Coronary artery (tissue), 2 donors: Measurements from ENCODE around the gene OR4D11.

ENCODE experiments used
- DNase-seq: peaks from one replicate; pipeline ENCODE4 v3.0.0-alpha.2; 2017; ENCODE audit warnings: low spot score
- H3K27ac ChIP-seq, 2 donors: fragments of 200-600 bp; sonication (generic); one replicate each; pipeline ENCODE4 v1.5.1; 2016 to 2019
- H3K4me3 ChIP-seq: fragments of 200-600 bp; sonication (generic); 2 replicates; pipeline ENCODE4 v1.5.1; 2016; ENCODE audit warnings: mild to moderate bottlenecking, moderate library complexity
- CTCF ChIP-seq: fragments of 200-600 bp; sonication (generic); IDR thresholded peaks from one replicate; pipeline ENCODE4 v1.5.1; 2019; ENCODE audit warnings: antibody characterized with exemption

OR4D11 gene

DNA sequence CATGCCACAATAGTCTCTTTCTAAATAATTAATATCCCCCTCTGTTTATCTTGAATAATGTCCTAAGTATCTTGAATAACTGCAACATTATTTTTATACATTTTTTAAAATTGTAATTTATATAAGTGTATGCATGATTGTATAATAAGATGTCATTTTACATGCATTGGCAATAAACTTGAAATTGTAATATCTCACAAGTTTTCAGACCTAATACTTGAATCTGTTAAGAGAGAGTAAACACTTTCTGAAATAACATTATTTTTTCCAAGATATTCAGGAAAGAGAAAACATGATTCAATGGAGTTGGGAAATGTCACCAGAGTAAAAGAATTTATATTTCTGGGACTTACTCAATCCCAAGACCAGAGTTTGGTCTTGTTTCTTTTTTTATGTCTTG, at the start of gene OR4D11:
TSS of gene OR4D11 (plus strand) at position 301 of the 400 bp plus-strand sequence. CDS start at position 301, 0 bp downstream.
- Histone ChIP-seq H3K27ac (no peak within 1 kb of the TSS), H3K4me3 (no peak within 1 kb of the TSS)
- TF ChIP-seq CTCF, result no peak
- no peak for DNase-seq

DNA sequence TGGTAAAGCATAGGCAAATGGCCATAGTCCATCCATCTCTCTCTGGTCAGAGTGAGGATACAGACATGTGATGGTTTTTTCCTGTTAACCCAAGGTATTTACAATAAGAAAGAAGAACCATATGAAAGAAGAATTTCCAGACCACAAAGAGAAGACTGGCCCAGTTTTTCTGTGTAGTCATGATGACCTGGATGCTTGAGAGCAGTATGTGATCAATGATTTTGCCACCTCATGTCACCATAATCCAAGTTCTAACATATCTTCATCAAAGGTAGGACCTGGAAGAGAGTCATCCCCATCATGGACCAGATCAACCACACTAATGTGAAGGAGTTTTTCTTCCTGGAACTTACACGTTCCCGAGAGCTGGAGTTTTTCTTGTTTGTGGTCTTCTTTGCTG, 46.7 kb upstream of the OR4D11 start, which contains the start of gene OR4D6:
TSS of gene OR4D6 (plus strand) at position 301 of the 400 bp plus-strand sequence. CDS start at position 301, 0 bp downstream.
- H3K4me3 ChIP-seq, result no peak within 1 kb of the TSS
- H3K27ac ChIP-seq, result no peak within 1 kb of the TSS

GRCh38 chr11:59459916-59460315, 43.5 kb upstream of the OR4D11 start:
- H3K4me3 ChIP-seq, result no peak overlapping the region
- no peak overlapping the region for H3K27ac ChIP-seq
- TF ChIP-seq CTCF, result no peak
- DNase-seq, result no peak

More for the DNA sequence above, 46.7 kb upstream of the OR4D11 start, which contains the start of gene OR4D6:
- no peak for TF ChIP-seq CTCF
- no peak for DNase-seq

DNA sequence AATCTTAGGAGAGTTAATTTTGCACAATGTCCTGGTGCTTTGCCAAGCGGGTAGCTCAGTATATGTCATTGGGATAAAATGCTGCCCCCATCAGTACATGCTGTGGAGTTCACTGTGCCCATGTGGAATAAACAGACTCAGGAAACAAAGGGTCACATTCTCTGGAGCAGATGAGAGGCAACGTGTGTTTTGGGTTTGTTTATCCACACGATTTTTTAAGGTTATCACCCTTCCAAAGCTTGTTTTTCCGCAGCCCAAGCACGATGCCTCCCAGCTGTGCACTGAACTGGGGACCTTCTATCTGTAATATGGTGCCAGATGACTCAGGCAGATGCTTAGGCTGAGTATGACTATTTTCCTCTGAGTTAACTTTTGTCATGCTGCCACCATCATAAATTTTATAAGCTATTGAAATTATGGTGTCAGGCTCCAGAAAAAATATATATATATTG, 40.2 kb upstream of the OR4D11 start:
- Histone ChIP-seq H3K4me3 (no peak overlapping the region), H3K27ac (no peak overlapping the region)
- no peak for TF ChIP-seq CTCF
- no peak for DNase-seq

DNA sequence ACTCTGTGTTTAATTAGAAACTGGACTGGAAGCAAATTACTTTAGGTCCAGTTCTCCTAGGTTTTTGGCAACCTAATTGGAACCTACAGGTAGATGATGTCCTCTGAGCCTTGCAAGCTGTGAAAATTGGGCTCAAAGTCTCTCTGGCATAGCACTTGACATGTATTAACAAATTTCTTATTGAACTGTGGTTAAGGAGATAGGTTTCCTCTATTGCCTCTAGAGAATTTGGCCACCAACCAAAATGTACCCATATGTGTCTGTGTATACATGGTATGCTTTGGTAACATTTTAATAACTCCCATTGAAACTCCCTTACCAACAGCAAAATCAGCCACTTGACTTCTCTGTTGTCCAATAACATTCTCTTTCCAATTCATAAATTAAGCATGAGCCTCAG, 30.4 kb upstream of the OR4D11 start, which contains the start of gene OR4D10:
TSS of gene OR4D10 (plus strand) at position 301 of the 400 bp plus-strand sequence. CDS start 4,115 bp downstream, outside the sequence.
- DNase-seq, result no peak
- H3K4me3 ChIP-seq, result no peak within 1 kb of the TSS
- no peak for TF ChIP-seq CTCF
- H3K27ac ChIP-seq, result no peak within 1 kb of the TSS

GRCh38 chr11:59475176-59475575, 28.2 kb upstream of the OR4D11 start:
- Histone ChIP-seq H3K4me3 (no peak overlapping the region), H3K27ac (no peak overlapping the region)
- no peak for TF ChIP-seq CTCF
- no peak for DNase-seq

- no peak for TF ChIP-seq CTCF
- Histone ChIP-seq H3K4me3 (no peak overlapping the region), H3K27ac (no peak overlapping the region)
- no peak for DNase-seq
Observed at GRCh38 chr11:59479906-59480305, 23.5 kb upstream of the OR4D11 start.
